ENCODE measurements around the gene PDE1A. TPM values are rescaled to one million over a fixed set of nuclear protein-coding genes. Genes with fewer than 3 reads are reported as not detected.

Gene PDE1A
- total RNA-seq, 2 experiments from 2014 or later = not detected

DNA sequence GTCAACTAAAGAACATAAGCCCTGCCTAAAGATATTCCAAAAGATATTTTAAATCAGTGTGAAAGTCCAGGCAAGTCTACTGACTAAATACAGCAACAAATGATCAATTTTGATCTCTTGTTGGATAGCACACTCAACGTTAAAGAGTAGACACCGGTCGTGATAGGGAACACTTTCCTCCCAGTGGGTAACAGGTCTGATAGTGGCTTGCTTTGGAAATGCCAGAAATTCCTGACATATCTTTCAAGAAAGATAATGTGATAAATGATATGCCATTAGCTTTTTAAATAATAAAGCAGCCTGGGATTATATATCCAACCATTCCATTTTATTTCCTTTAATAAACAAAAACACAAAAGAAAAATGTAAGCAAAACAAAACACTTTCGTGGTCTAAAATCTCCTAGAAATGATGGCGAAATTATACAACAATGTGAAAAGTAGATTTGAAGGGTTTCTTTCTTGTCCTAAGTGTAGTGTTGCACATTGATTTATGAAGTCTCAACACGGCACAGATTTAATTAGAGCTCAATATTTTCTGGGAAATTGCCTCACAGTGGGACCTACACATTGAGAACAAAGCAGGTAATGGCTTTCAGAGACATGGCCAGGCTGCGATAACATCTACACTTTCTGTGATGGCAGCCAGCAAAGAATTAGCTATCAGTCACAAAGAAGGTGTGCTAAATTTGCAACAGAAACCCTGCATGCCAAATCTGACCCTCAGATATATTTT is 282.6 kb downstream of the PDE1A start:
- no peaks in the 10 kb centered on the region for H3K9me2 ChIP-seq (ENCODE audit: insufficient read depth, low read length)
- no peak overlapping the region for H3K4me2 ChIP-seq (ENCODE audit: low read length)
- H3K79me2 ChIP-seq (ENCODE audit: insufficient read depth, low read depth, low read length) = no peaks in the 10 kb centered on the region
- no peak overlapping the region for H3K27ac ChIP-seq (ENCODE audit: low read depth, low read length, poor library complexity, severe bottlenecking)
- no peaks in the 10 kb centered on the region for H3K36me3 ChIP-seq (ENCODE audit: insufficient read depth, low read length)
- H3K9me3 ChIP-seq (ENCODE audit: low read length) = no peaks in the 10 kb centered on the region
- no peak for TF ChIP-seq EZH2phosphoT487 (IDR thresholded peaks at IDR 0.05; ENCODE audit: borderline replicate concordance, low read depth, low read length)
- TF ChIP-seq, protein P1, sequence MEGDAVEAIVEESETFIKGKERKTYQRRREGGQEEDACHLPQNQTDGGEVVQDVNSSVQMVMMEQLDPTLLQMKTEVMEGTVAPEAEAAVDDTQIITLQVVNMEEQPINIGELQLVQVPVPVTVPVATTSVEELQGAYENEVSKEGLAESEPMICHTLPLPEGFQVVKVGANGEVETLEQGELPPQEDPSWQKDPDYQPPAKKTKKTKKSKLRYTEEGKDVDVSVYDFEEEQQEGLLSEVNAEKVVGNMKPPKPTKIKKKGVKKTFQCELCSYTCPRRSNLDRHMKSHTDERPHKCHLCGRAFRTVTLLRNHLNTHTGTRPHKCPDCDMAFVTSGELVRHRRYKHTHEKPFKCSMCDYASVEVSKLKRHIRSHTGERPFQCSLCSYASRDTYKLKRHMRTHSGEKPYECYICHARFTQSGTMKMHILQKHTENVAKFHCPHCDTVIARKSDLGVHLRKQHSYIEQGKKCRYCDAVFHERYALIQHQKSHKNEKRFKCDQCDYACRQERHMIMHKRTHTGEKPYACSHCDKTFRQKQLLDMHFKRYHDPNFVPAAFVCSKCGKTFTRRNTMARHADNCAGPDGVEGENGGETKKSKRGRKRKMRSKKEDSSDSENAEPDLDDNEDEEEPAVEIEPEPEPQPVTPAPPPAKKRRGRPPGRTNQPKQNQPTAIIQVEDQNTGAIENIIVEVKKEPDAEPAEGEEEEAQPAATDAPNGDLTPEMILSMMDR (conservative IDR thresholded peaks at IDR 0.05; ENCODE audit: low read length) = no peak
- intact Hi-C loops (cut with micrococcal nuclease; ENCODE audit: unreplicated experiment) = no loop called here
- no peak overlapping the region for H3K4me3 ChIP-seq (ENCODE audit: low read depth, low read length, poor library complexity, severe bottlenecking)
- H3K4me1 ChIP-seq (ENCODE audit: insufficient read depth, low read length, poor library complexity, severe bottlenecking) = no peaks in the 10 kb centered on the region
- no peaks in the 10 kb centered on the region for H4K20me1 ChIP-seq (ENCODE audit: insufficient read depth, low read length)
- H2AFZ ChIP-seq (ENCODE audit: low read length) = no peak overlapping the region
- ChIA-PET CTCF (ENCODE audit: unreplicated experiment) (no interaction called here), POLR2A (no interaction called here)
- no TSS peak for BruUV-seq (replicated peaks)
- no peak for DNase-seq (ENCODE audit: low spot score)

DNA sequence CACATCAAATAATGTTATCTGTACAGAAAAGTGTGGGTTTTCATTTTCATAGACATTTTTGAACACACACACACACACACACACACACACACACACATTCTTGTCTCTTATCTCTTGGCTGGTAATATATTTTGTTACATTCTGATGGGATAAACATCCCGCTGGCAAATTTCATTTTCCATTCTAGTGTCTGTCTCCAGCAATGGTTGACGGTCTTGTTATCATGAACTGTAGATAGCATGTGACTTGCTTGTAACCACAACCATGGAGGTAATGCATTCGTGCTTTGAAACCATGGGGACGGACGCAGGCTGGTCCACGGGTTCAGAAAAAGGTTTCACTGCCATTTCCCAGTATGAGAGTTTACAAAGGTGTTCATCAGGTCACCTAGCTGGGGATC is 284.8 kb downstream of the PDE1A start:
- TF ChIP-seq, protein P1 (conservative IDR thresholded peaks at IDR 0.05; ENCODE audit: low read length) = no peak
- no peak for TF ChIP-seq EZH2phosphoT487 (IDR thresholded peaks at IDR 0.05; ENCODE audit: borderline replicate concordance, low read depth, low read length)
- no peak overlapping the region for H3K4me3 ChIP-seq (ENCODE audit: low read depth, low read length, poor library complexity, severe bottlenecking)
- H3K9me3 ChIP-seq (ENCODE audit: low read length) = no peaks in the 10 kb centered on the region
- no peak overlapping the region for H3K27ac ChIP-seq (ENCODE audit: low read depth, low read length, poor library complexity, severe bottlenecking)
- H3K36me3 ChIP-seq (ENCODE audit: insufficient read depth, low read length) = no peaks in the 10 kb centered on the region
- CTCF ChIA-PET (ENCODE audit: unreplicated experiment) = no interaction called here
- H3K4me1 ChIP-seq (ENCODE audit: insufficient read depth, low read length, poor library complexity, severe bottlenecking) = no peaks in the 10 kb centered on the region
- no peak overlapping the region for H3K4me2 ChIP-seq (ENCODE audit: low read length)
- POLR2A ChIA-PET = interaction anchor here (0.5 to 0.7 kb wide), 2 partner anchors 278 to 834 kb away, joined by 3 read pairs; no protein-coding TSS in a partner anchor
- no peak for DNase-seq (ENCODE audit: low spot score)
- no peaks in the 10 kb centered on the region for H3K79me2 ChIP-seq (ENCODE audit: insufficient read depth, low read depth, low read length)
- H2AFZ ChIP-seq (ENCODE audit: low read length) = no peak overlapping the region
- no TSS peak for BruUV-seq (replicated peaks)
- no peaks in the 10 kb centered on the region for H4K20me1 ChIP-seq (ENCODE audit: insufficient read depth, low read length)
- intact Hi-C loops (cut with micrococcal nuclease; ENCODE audit: unreplicated experiment) = no loop called here
- no peaks in the 10 kb centered on the region for H3K9me2 ChIP-seq (ENCODE audit: insufficient read depth, low read length)

DNA sequence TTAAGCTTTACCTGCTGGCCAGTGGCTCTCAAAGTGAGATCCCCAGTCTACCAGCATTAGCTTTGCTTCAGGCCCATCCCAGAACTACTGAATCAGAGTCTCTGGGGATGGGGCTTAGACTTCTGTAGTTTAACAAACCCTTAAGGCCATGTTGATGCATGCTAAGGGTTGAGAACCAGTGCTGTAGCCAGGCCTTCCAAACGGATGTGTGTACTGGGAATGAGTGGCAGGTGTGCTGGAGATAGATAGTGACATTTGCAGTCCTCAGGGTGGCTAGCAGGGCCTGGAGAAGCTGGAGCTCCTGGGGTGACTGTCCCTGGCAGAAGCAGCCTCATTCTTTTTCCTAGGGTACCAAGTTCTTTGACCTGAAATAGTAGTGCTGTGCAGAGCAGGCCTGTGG is 292.6 kb downstream of the PDE1A start:
- Histone ChIP-seq H4K20me1 (ENCODE audit: insufficient read depth, low read length) (no peaks in the 10 kb centered on the region), H2AFZ (ENCODE audit: low read length) (no peak overlapping the region), H3K4me2 (ENCODE audit: low read length) (no peak overlapping the region), H3K4me1 (ENCODE audit: insufficient read depth, low read length, poor library complexity, severe bottlenecking) (no peaks in the 10 kb centered on the region), H3K36me3 (ENCODE audit: insufficient read depth, low read length) (no peaks in the 10 kb centered on the region), H3K9me3 (ENCODE audit: low read length) (no peaks in the 10 kb centered on the region), H3K4me3 (ENCODE audit: low read depth, low read length, poor library complexity, severe bottlenecking) (no peak overlapping the region), H3K79me2 (ENCODE audit: insufficient read depth, low read depth, low read length) (no peaks in the 10 kb centered on the region), H3K9me2 (ENCODE audit: insufficient read depth, low read length) (no peaks in the 10 kb centered on the region), H3K27ac (ENCODE audit: low read depth, low read length, poor library complexity, severe bottlenecking) (no peak overlapping the region)
- TF ChIP-seq, protein P1 (conservative IDR thresholded peaks at IDR 0.05; ENCODE audit: low read length) = no peak
- TF ChIP-seq EZH2phosphoT487 (IDR thresholded peaks at IDR 0.05; ENCODE audit: borderline replicate concordance, low read depth, low read length) = no peak
- no TSS peak for BruUV-seq (replicated peaks)
- intact Hi-C loops (cut with micrococcal nuclease; ENCODE audit: unreplicated experiment) = no loop called here
- DNase-seq (ENCODE audit: low spot score) = no peak
- CTCF ChIA-PET (ENCODE audit: unreplicated experiment) = no interaction called here
- POLR2A ChIA-PET = interaction anchor here (0.8 kb wide), 1 partner anchor 16 kb away, joined by 5 read pairs; no protein-coding TSS in a partner anchor
